ENCODE measurements around the gene FAM236B.
"Not testable (repeated sequence)": the region's sequence is repeated elsewhere in the genome, so short reads cannot be mapped to it uniquely, and the experiment has no call there.

Gene FAM236B

GRCh38 chrX:72782560-72782959 lies at the start of gene FAM236B:
TSS of gene FAM236B (minus strand) at chrX:72782660. CDS start at chrX:72782560, 100 bp downstream.
- H3K9ac ChIP-seq (ENCODE audit: low read length in 2 of 2); H3K36me3 ChIP-seq (ENCODE audit: control insufficient read depth in 2 of 2, insufficient read depth in 2 of 2, low read length in 2 of 2); H3K9me3 ChIP-seq (ENCODE audit: control insufficient read depth in 2 of 2, low read length in 2 of 2); H3K27ac ChIP-seq (ENCODE audit: low read length); H3K27me3 ChIP-seq (ENCODE audit: control insufficient read depth in 1 of 2, insufficient read depth in 2 of 2, low read length in 2 of 2); H3K4me1 ChIP-seq (ENCODE audit: control insufficient read depth, insufficient read depth, low read length); H3K4me3 ChIP-seq (ENCODE audit: low read length in 2 of 2): not testable (repeated sequence)

DNA sequence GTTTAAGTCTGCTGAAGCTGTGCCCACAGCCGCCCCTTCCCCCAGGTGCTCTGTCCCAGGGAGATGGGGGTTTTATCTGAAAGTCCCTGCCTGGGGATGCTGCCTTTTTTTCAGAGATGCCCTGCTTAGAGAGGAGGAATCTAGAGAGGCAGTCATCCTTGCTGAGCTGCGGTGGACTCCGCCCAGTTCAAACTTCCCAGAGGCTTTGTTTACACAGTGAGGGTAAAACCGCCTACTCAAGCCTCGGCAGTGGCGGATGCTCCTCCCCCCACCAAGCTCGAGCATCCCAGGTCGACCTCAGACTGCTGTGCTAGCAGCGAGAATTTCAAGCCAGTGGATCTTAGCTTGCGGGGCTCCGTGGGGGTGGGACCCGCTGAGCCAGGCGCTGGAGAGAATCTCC lies 48.2 kb upstream of the FAM236B start:
- not testable (repeated sequence) for H3K9ac ChIP-seq (ENCODE audit: low read length in 2 of 2); H3K4me1 ChIP-seq (ENCODE audit: control insufficient read depth, insufficient read depth, low read length); H3K9me3 ChIP-seq (ENCODE audit: control insufficient read depth in 2 of 2, low read length in 2 of 2); H3K36me3 ChIP-seq (ENCODE audit: control insufficient read depth in 2 of 2, insufficient read depth in 2 of 2, low read length in 2 of 2); H3K4me3 ChIP-seq (ENCODE audit: low read length in 2 of 2); H3K27me3 ChIP-seq (ENCODE audit: control insufficient read depth in 1 of 2, insufficient read depth in 2 of 2, low read length in 2 of 2); H3K27ac ChIP-seq (ENCODE audit: low read length)

DNA sequence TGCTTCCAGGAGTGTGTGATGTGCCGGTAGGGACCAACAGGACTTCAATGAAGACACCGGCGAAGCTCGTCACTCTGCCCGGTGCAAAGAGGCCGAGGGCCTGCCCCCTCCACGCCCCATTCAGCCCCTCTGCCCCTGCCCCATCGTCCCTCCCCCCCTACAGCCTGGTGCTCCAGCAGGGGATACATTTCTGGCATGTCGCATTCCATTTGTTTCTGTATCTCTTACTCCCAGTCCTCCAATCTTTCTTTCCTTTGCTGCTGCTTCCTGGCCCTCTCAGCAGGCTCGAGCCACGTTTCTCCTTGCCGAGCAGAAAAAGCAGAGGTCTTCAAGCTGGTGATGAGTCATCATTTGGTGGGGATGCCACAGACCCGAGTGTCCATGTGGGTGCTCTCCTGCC lies 25.6 kb upstream of the FAM236B start, which contains the start of gene FAM236D:
Gene FAM236D (minus strand): TSS at position 101 of the 400 bp plus-strand sequence. CDS start 100 bp downstream, at position 1.
- H3K36me3 ChIP-seq (ENCODE audit: control insufficient read depth in 2 of 2, insufficient read depth in 2 of 2, low read length in 2 of 2); H3K4me1 ChIP-seq (ENCODE audit: control insufficient read depth, insufficient read depth, low read length); H3K27ac ChIP-seq (ENCODE audit: low read length); H3K27me3 ChIP-seq (ENCODE audit: control insufficient read depth in 1 of 2, insufficient read depth in 2 of 2, low read length in 2 of 2); H3K4me3 ChIP-seq (ENCODE audit: low read length in 2 of 2); H3K9me3 ChIP-seq (ENCODE audit: control insufficient read depth in 2 of 2, low read length in 2 of 2); H3K9ac ChIP-seq (ENCODE audit: low read length in 2 of 2): not testable (repeated sequence)

- not testable (repeated sequence) for H3K9me3 ChIP-seq (ENCODE audit: control insufficient read depth in 2 of 2, low read length in 2 of 2); H3K4me1 ChIP-seq (ENCODE audit: control insufficient read depth, insufficient read depth, low read length); H3K27me3 ChIP-seq (ENCODE audit: control insufficient read depth in 1 of 2, insufficient read depth in 2 of 2, low read length in 2 of 2); H3K9ac ChIP-seq (ENCODE audit: low read length in 2 of 2); H3K27ac ChIP-seq (ENCODE audit: low read length); H3K36me3 ChIP-seq (ENCODE audit: control insufficient read depth in 2 of 2, insufficient read depth in 2 of 2, low read length in 2 of 2); H3K4me3 ChIP-seq (ENCODE audit: low read length in 2 of 2)
Observed at GRCh38 chrX:72790390-72790789, 7.9 kb upstream of the FAM236B start.

GRCh38 chrX:72788142-72788541 lies 5.7 kb upstream of the FAM236B start:
- not testable (repeated sequence) for H3K27me3 ChIP-seq (ENCODE audit: control insufficient read depth in 1 of 2, insufficient read depth in 2 of 2, low read length in 2 of 2); H3K4me1 ChIP-seq (ENCODE audit: control insufficient read depth, insufficient read depth, low read length); H3K4me3 ChIP-seq (ENCODE audit: low read length in 2 of 2); H3K9me3 ChIP-seq (ENCODE audit: control insufficient read depth in 2 of 2, low read length in 2 of 2); H3K36me3 ChIP-seq (ENCODE audit: control insufficient read depth in 2 of 2, insufficient read depth in 2 of 2, low read length in 2 of 2); H3K27ac ChIP-seq (ENCODE audit: low read length); H3K9ac ChIP-seq (ENCODE audit: low read length in 2 of 2)

DNA sequence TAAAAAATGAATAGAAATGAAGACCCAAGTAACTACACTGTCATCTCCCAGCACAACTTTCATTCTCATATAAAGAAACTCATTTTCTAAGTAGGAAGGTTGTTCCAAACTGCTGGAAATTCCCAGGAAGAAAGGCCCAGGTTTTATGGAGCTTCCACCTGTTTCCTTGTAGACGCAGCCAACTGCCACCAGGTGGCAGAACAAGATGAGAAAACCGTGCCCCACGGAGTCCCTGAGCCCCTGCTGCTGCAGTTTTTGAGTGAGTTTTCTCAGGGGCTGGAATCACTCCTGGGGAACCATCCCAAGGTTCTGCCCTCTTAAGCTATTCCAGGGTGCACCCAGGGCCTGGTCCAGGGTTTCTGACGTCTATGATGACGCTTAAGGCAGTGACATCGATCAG lies 1.5 kb upstream of the FAM236B start:
- not testable (repeated sequence) for H3K27ac ChIP-seq (ENCODE audit: low read length); H3K36me3 ChIP-seq (ENCODE audit: control insufficient read depth in 2 of 2, insufficient read depth in 2 of 2, low read length in 2 of 2); H3K4me3 ChIP-seq (ENCODE audit: low read length in 2 of 2); H3K4me1 ChIP-seq (ENCODE audit: control insufficient read depth, insufficient read depth, low read length); H3K27me3 ChIP-seq (ENCODE audit: control insufficient read depth in 1 of 2, insufficient read depth in 2 of 2, low read length in 2 of 2); H3K9me3 ChIP-seq (ENCODE audit: control insufficient read depth in 2 of 2, low read length in 2 of 2); H3K9ac ChIP-seq (ENCODE audit: low read length in 2 of 2)

DNA sequence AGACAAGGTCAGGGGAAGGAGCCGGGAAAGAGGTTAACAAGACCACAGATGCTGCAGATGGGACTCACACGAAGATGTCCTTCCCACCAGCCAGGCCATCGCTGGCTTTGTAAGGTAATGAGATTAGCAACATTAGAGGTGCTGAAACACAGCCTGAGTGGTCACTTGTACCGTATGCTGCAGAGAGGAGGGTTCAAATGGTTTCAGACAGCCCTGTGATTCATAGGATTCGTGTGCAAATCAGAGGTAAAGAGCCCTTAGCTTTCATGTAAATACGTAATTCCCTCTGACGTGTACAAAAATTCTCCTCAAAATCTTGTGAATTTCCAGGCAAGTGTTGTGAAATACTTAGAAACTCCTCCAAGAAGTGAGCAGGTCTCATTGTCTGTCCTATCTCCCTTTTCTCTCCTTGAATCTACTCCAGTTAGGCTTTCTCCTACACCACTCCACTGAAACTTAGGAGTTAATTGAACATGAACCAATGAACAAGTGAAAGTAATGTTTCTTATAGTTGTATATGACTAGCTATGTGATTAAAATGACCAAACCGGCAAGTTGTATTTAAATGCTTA lies 991 bp upstream of the FAM236B start:
- not testable (repeated sequence) for H3K27me3 ChIP-seq (ENCODE audit: control insufficient read depth in 1 of 2, insufficient read depth in 2 of 2, low read length in 2 of 2); H3K27ac ChIP-seq (ENCODE audit: low read length); H3K4me3 ChIP-seq (ENCODE audit: low read length in 2 of 2); H3K9ac ChIP-seq (ENCODE audit: low read length in 2 of 2); H3K4me1 ChIP-seq (ENCODE audit: control insufficient read depth, insufficient read depth, low read length); H3K36me3 ChIP-seq (ENCODE audit: control insufficient read depth in 2 of 2, insufficient read depth in 2 of 2, low read length in 2 of 2); H3K9me3 ChIP-seq (ENCODE audit: control insufficient read depth in 2 of 2, low read length in 2 of 2)

- H3K27me3 ChIP-seq (ENCODE audit: control insufficient read depth in 1 of 2, insufficient read depth in 2 of 2, low read length in 2 of 2); H3K4me3 ChIP-seq (ENCODE audit: low read length in 2 of 2); H3K27ac ChIP-seq (ENCODE audit: low read length); H3K9me3 ChIP-seq (ENCODE audit: control insufficient read depth in 2 of 2, low read length in 2 of 2); H3K36me3 ChIP-seq (ENCODE audit: control insufficient read depth in 2 of 2, insufficient read depth in 2 of 2, low read length in 2 of 2); H3K9ac ChIP-seq (ENCODE audit: low read length in 2 of 2); H3K4me1 ChIP-seq (ENCODE audit: control insufficient read depth, insufficient read depth, low read length): not testable (repeated sequence)
Observed at GRCh38 chrX:72778146-72778545, 4.3 kb downstream of the FAM236B start.

- not testable (repeated sequence) for H3K9ac ChIP-seq (ENCODE audit: low read length in 2 of 2); H3K36me3 ChIP-seq (ENCODE audit: control insufficient read depth in 2 of 2, insufficient read depth in 2 of 2, low read length in 2 of 2); H3K27me3 ChIP-seq (ENCODE audit: control insufficient read depth in 1 of 2, insufficient read depth in 2 of 2, low read length in 2 of 2); H3K4me3 ChIP-seq (ENCODE audit: low read length in 2 of 2); H3K9me3 ChIP-seq (ENCODE audit: control insufficient read depth in 2 of 2, low read length in 2 of 2); H3K27ac ChIP-seq (ENCODE audit: low read length); H3K4me1 ChIP-seq (ENCODE audit: control insufficient read depth, insufficient read depth, low read length)
Observed at GRCh38 chrX:72777467-72777790, 5.0 kb downstream of the FAM236B start.

GRCh38 chrX:72776653-72777466 lies 5.6 kb downstream of the FAM236B start, which contains the start of gene DMRTC1B:
TSS of gene DMRTC1B (plus strand) at chrX:72776890. CDS start at chrX:72845136, 68,246 bp downstream.
- not testable (repeated sequence) for H3K27me3 ChIP-seq (ENCODE audit: control insufficient read depth in 1 of 2, insufficient read depth in 2 of 2, low read length in 2 of 2); H3K4me3 ChIP-seq (ENCODE audit: low read length in 2 of 2); H3K4me1 ChIP-seq (ENCODE audit: control insufficient read depth, insufficient read depth, low read length); H3K9me3 ChIP-seq (ENCODE audit: control insufficient read depth in 2 of 2, low read length in 2 of 2); H3K27ac ChIP-seq (ENCODE audit: low read length); H3K36me3 ChIP-seq (ENCODE audit: control insufficient read depth in 2 of 2, insufficient read depth in 2 of 2, low read length in 2 of 2); H3K9ac ChIP-seq (ENCODE audit: low read length in 2 of 2)

DNA sequence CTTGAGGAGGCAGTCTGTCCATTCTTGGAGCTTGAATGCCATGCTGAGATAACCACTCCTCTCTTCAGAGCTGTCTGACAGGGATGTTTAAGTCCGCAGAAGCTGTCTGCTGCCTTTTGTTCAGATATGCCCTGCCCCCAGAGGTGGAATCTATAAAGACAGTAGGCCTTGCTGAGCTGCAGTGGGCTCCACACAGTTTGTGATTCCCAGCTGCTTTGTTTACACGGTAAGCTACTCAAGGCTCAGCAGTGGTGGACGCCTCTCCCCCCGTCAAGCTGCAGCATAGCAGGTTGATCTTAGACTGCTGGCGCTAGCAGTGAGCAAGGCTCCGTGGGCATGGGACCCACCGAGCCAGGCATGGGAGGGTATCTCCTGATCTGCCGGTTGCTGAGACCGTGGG lies 22.0 kb downstream of the FAM236B start:
- H3K4me3 ChIP-seq (ENCODE audit: low read length in 2 of 2); H3K9me3 ChIP-seq (ENCODE audit: control insufficient read depth in 2 of 2, low read length in 2 of 2); H3K36me3 ChIP-seq (ENCODE audit: control insufficient read depth in 2 of 2, insufficient read depth in 2 of 2, low read length in 2 of 2); H3K4me1 ChIP-seq (ENCODE audit: control insufficient read depth, insufficient read depth, low read length); H3K27ac ChIP-seq (ENCODE audit: low read length); H3K27me3 ChIP-seq (ENCODE audit: control insufficient read depth in 1 of 2, insufficient read depth in 2 of 2, low read length in 2 of 2); H3K9ac ChIP-seq (ENCODE audit: low read length in 2 of 2): not testable (repeated sequence)

All from stomach smooth muscle (tissue), 2 donors.